Stimulated activated CD4-positive, alpha-beta T cell treated with anti-CD3 and anti-CD28 coated beads, Interleukin-15, amount 100 ng/mL, for 24 hours (primary cell): ENCODE results near the gene PHF23.
A peak's percentile ranks its signal among the peaks of the same experiment; 100 is the strongest.

Source experiments
- DNase-seq: peaks from one replicate; pipeline ENCODE4 v3.0.0-alpha.2; 2020

The PHF23 gene

GRCh38 chr17:7196651-7197401, 42.4 kb downstream of the PHF23 start:
- DNase-seq = no peak

- DNase-seq = no peak
Measured at GRCh38 chr17:7195971-7196370, 43.3 kb downstream of the PHF23 start.

GRCh38 chr17:7192271-7192937, 46.9 kb downstream of the PHF23 start:
- no peak for DNase-seq

DNA sequence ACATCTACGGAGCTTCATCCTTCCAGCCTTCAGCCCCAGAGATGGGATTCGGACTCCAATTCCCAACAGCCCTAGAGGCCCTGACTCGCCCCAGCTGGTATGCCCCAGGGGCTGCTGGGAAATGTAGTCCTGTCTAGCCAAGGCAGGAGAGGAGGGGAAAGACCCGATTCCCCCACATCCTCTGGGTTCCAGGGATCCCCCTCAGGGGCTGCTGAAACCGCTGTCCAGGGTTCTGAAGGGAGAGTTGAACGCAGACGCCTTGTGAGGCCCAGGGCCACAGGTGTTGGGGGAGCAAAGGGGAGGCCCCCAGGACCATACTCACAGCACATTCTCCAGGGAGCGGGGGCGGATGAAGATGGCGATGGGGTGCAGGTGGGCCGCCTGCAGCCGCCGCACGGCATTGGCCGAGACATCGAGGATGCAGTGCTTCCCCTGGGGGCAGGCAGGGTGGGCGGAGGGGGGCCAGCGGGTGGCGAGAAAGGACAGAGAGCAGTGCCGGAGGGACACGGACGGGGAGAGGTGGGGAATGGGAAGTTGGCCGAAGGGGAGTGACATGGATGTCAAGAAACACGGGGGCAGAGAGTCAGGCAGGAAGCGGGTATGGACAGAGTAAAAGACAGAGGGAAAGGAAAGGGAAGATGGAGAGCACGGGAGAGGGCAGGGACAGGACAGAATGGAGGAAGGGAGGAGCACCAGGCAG, 47.5 kb downstream of the PHF23 start:
- peak; percentile 41 for DNase-seq

DNA sequence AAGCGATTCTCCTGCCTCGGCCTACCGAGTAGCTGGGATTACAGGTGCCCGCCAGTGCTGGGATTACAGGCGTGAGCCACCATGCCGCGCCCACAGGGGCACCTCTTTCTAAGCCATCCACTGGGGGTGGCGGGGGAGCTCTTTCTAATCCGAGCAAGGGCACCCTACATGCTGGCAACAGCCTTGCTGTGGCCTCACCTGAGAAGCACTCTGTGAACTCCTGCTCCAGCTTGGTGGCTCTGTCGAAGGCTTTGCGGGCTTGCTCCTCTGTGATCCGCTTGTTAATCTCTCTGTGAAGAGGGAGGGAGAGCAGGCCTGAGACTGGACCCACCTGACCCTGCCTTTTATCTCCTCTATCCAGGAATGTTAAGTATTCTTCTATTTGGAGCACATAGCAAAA, 48.2 kb downstream of the PHF23 start:
- no peak for DNase-seq

DNA sequence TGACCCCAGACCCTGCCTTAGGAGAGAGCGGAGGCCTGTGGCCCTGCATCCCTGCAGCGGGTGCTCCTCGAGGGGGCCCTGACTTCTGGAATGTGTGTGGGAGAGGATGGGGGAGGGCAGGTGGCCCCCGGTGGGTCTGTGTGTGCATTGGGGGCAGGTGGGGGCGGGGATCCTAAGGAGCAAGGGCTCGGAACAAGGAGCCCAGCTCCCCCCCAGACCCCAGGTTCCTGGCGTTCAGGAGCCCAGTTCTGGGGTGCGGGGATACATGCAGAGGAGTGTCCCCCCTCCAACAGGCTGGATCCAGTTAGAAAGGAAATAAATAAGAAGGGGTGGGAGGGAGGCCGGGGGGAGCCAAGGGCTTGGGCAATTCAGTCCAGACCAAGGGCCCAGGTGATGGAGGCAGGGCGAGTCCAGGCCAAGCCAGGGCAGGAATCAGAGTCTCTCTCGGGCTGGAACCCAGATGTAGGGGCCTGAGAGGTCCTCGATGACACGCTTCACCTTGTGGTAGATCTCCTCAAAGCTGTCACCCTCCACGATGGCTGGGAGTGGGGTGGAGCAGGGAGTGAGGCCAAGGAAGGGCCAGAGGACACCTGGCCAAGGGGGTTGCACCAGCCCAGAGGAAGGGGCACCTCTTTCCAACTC, 48.9 kb downstream of the PHF23 start:
- no peak for DNase-seq

DNA sequence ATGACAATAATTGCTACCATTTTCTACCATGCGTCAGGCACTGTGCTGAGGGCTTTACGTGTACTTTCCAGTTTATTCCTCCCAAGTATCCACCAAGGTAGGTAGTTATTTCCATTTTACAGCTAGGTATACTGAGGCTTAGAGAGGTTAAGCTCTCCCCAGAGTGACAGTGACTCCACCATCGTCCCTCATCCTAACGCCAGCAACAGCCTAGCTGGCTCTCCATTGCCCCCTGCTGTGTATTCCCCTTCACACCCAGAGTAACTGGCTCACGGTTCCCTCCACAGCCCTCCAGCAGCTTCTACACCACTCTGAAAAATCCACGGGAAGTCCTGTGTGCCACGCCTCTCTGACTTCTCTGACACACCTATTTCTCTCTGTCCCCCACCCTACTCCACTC, 53.0 kb downstream of the PHF23 start:
- peak; percentile 15 for DNase-seq
